ENCODE data around the gene C1orf141.

GRCh38 chr1:67120855-67121619, 13.7 kb downstream of the C1orf141 start:
- no peak for TF ChIP-seq POLR2A (IDR thresholded peaks at IDR 0.05; ENCODE audit: low read depth, low read length)
- TF ChIP-seq POLR2AphosphoS5 (IDR thresholded peaks at IDR 0.05; ENCODE audit: low read depth, low read length), result no peak
- no peak for TF ChIP-seq TAF1 (IDR thresholded peaks at IDR 0.05; ENCODE audit: low read depth, low read length)
- no peak for TF ChIP-seq POU2F2 (IDR thresholded peaks at IDR 0.05; ENCODE audit: low read depth, low read length)
- no peak for TF ChIP-seq SPI1 (IDR thresholded peaks at IDR 0.05; ENCODE audit: low read depth, low read length)

All from GM12891 (cell line).